ENCODE results near the gene CA5A. TPM values are rescaled to one million over a fixed set of nuclear protein-coding genes. Genes with fewer than 3 reads are reported as not detected.

Gene CA5A
- total and polyA plus RNA-seq, 2 experiments from 2014 or later, result 1.0 to 1.9 TPM

- Histone ChIP-seq H3K36me3 (replicated peaks; ENCODE audit: insufficient read depth, low read depth) (no peaks in the 10 kb centered on the region), H3K9me3 (ENCODE audit: low read depth) (no peaks in the 10 kb centered on the region), H3K4me3 (no peak overlapping the region), H3K4me1 (ENCODE audit: insufficient read depth) (peaks cover 56% of the 10 kb centered on the region), H3K4me2 (peak overlapping the region; percentile 54), H3K27ac (peak overlapping the region; percentile 92), H3K79me2 (peaks cover 45% of the 10 kb centered on the region), H3K9me2 (replicated peaks; ENCODE audit: insufficient read depth) (no peaks in the 10 kb centered on the region), H2AFZ (no peak overlapping the region), H4K20me1 (ENCODE audit: insufficient read depth, poor library complexity, severe bottlenecking) (no peaks in the 10 kb centered on the region), H3K27me3 (no peaks in the 10 kb centered on the region)
- DNase-seq (ENCODE audit: low spot score), result peak; percentile 71
- 61% methylated on average over 26 of the region's 26 CpGs for WGBS (ENCODE audit: low lambda C conversion rate, missing lambda C conversion rate)
- TF ChIP-seq EZH2 (IDR thresholded peaks at IDR 0.05; ENCODE audit: borderline replicate concordance) (no peak), CTCF (IDR thresholded peaks at IDR 0.05; ENCODE audit: poor library complexity) (no peak), EZH2phosphoT487 (IDR thresholded peaks at IDR 0.05; ENCODE audit: low read depth, severe bottlenecking, unreplicated experiment) (no peak)
These were observed 80.2 kb downstream of the CA5A start for GRCh38 chr16:87855852-87856715.

- Histone ChIP-seq H3K79me2 (peaks cover 42% of the 10 kb centered on the region), H3K4me2 (peak overlapping the region; percentile 54), H3K4me3 (no peak overlapping the region), H3K27ac (peak overlapping the region; percentile 92), H2AFZ (no peak overlapping the region), H3K9me3 (ENCODE audit: low read depth) (no peaks in the 10 kb centered on the region), H3K4me1 (ENCODE audit: insufficient read depth) (peaks cover 66% of the 10 kb centered on the region), H3K36me3 (replicated peaks; ENCODE audit: insufficient read depth, low read depth) (no peaks in the 10 kb centered on the region), H3K27me3 (no peaks in the 10 kb centered on the region), H4K20me1 (ENCODE audit: insufficient read depth, poor library complexity, severe bottlenecking) (no peaks in the 10 kb centered on the region), H3K9me2 (replicated peaks; ENCODE audit: insufficient read depth) (no peaks in the 10 kb centered on the region)
- TF ChIP-seq EZH2 (IDR thresholded peaks at IDR 0.05; ENCODE audit: borderline replicate concordance) (no peak), EZH2phosphoT487 (IDR thresholded peaks at IDR 0.05; ENCODE audit: low read depth, severe bottlenecking, unreplicated experiment) (no peak)
- 94% methylated on average over 22 of the region's 22 CpGs for WGBS (ENCODE audit: low lambda C conversion rate, missing lambda C conversion rate)
- no peak for DNase-seq (ENCODE audit: low spot score)
These were observed 81.2 kb downstream of the CA5A start for GRCh38 chr16:87854907-87855683.

- H3K27ac ChIP-seq, result peak overlapping the region; percentile 92
- no peaks in the 10 kb centered on the region for H3K9me2 ChIP-seq (replicated peaks; ENCODE audit: insufficient read depth)
- no peak overlapping the region for H2AFZ ChIP-seq
- no peaks in the 10 kb centered on the region for H3K36me3 ChIP-seq (replicated peaks; ENCODE audit: insufficient read depth, low read depth)
- no peak overlapping the region for H3K4me3 ChIP-seq
- peaks cover 36% of the 10 kb centered on the region for H3K79me2 ChIP-seq
- no peaks in the 10 kb centered on the region for H3K27me3 ChIP-seq
- peak overlapping the region; percentile 74 for H3K4me2 ChIP-seq
- H3K9me3 ChIP-seq (ENCODE audit: low read depth), result no peaks in the 10 kb centered on the region
- H4K20me1 ChIP-seq (ENCODE audit: insufficient read depth, poor library complexity, severe bottlenecking), result no peaks in the 10 kb centered on the region
- WGBS (ENCODE audit: low lambda C conversion rate, missing lambda C conversion rate), result 64% methylated on average over 19 of the region's 21 CpGs
- no peak for TF ChIP-seq EZH2phosphoT487 (IDR thresholded peaks at IDR 0.05; ENCODE audit: low read depth, severe bottlenecking, unreplicated experiment)
- TF ChIP-seq EZH2 (IDR thresholded peaks at IDR 0.05; ENCODE audit: borderline replicate concordance), result no peak
- no peak for TF ChIP-seq CTCF (IDR thresholded peaks at IDR 0.05; ENCODE audit: poor library complexity)
- peak; percentile 68 for DNase-seq (ENCODE audit: low spot score)
- peaks cover 71% of the 10 kb centered on the region for H3K4me1 ChIP-seq (ENCODE audit: insufficient read depth)
These were observed 82.0 kb downstream of the CA5A start for GRCh38 chr16:87854053-87854906.
